NCI-H2171 (cell line): ENCODE results near the gene RBBP7.

Experiments used
- DNase-seq: peaks from one replicate; lab custom pipeline; 2025; lab: John Stamatoyannopoulos, UW

RBBP7 gene

DNA sequence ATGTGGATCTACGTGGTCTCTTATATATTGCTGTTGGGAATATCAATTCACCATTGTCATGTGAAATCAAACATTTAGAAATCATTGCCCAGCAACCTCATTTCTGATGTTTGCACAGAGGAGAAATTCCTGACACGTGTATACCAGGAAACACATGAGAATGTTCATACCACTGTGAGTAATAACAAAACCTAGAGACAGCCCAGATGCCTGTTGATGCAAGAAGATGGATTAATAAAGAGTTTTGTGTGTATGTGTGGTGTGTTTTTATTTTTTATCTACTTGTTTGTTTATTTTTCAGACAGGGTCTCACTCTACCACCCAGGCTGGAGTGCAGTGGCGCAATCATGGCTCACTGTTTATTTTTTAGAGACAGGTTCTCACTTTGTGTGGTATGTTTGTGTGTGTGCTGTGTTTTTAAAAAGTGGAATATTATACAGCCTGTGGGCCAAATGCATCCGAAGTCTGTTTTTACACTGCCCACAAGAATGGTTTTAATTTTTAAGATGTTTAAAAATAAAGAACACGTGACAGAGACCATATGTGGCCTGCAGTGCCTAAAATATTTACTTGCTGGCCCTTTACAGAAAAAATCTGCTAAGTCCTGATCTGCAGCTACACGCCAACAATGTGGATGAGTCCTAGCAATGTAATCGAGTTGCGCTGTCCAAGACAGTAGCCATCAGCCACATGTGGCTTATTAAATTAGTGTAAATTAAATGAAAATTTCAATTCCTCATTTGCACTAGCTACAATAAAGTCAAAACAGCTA lies 44.7 kb downstream of the RBBP7 start:
- no peak for DNase-seq

DNA sequence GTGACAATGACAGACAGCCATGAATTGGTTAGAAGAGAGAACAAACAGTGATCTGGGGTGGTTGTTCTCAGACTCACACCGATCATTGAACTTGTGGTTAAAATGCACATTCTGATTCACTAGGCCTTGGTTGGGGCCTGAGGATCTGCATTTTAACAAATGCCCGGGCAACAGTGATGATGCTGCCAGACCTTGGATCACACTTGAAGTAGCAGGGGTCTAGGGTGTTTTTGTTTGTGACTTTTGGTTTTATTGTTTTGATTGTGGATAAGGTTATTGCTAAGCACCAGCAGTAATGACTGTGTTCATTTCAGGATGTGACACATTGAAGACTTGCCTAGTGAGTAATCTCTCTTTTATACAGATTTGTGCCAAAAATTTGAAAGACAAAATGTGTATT lies 47.4 kb downstream of the RBBP7 start:
- DNase-seq: no peak

DNA sequence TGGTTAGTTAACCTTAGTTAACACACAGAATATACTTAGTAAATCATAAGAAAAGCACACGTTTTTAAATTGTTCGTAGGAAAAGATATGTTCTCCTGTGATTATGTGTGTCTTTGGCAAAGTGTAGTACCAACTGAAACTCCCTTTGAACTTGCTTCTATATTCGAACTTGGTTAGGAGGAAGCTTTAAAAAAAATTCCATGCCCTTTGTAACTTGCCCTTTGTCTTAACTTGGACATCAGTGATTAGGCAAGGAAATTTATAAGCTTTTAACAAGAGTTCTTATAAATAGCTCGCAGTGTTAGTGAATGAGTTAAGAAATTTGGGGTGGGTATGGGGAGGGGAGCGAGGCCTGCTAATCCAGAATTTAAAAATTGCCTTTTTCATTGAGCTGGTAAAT lies 50.5 kb downstream of the RBBP7 start:
- DNase-seq: no peak

DNA sequence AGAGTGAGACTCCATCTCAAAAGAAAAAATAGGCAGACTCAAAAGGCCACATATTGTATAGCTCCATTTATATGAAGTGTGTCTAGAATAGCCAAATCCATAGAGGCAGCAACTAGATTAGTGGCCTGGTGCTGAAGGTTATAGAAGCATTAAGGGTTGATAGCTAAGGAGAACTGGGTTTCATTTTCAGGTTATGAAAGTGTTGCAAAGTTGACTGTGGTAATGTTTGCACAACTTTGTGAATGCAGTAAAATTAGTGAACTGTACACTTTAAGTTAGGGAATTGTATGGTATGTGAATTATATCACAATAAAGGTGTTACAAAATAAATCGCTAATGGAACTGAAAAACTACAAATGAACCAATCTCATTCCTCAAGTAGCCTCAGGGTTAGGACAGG lies 55.6 kb downstream of the RBBP7 start:
- DNase-seq: no peak

DNA sequence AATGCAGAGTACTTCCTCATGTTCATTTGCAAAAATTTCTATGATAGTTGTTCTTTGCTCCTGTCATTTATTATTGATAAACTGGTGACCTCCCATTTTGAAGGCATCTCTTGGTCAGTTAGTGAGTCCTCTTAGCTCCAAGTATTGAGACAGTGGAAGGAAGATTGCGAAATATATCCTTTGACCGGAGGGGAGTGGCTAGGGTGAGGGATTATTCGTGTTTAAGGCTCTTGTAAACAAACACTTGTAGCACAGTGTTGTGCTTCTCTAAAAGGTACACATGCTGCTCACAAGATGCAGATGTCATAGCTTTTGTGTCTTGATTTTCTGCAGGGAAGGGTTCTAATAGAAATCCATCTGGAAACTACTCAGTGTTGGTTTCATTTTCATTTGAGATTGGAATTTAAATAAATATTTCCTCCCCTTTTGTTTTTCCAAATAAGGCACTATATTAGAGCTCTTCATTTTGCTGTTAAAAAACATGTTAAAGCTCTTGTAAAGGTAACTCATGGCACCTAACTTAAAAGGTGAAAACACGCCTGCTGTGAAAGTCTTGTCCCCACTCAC lies 62.1 kb downstream of the RBBP7 start:
- DNase-seq: no peak

DNA sequence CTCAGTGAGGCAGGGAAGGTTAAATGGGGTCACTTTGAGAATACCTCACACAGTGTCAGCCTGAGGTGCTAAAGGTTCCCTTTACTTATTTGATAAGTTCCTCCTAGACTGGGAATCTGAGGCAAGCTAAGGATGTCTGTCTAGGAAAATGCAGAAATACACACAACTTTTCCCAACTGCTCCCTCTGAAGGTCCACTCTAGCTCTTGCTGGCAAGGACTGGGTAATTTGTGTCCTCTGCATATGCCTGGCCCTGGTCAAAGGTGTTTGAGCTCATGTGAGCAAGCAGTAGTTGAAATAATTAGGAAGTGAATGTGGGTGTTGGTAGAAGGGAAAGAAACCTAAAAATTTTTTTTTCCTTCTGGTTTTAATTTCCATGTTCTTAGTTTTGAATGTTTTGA lies 62.6 kb downstream of the RBBP7 start:
- DNase-seq: no peak

DNA sequence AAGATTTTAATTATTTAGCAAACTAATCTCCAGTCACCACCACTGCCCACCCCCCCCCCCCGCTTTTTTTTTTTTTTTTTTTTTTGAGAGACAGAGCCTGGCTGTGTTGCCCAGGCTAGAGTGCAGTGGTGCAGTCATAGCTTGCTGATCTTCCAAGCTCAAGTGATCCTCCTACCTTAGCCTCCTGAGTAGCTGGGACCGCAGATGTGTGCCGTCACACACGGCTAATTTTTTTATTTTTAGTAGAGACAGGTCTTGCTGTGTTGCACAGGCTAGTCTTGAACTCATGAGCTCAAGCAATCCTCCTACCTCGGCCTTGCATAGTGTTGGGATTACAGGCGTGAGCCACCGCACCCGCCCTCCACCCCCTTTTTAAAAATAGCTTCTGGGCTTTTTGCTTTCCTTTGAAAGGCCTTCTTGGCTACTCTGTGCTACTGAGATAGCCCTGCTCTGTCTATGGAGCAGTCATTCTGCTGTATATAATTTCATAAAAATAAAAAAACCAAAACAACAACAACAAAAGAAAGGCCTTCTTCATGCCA lies 65.2 kb downstream of the RBBP7 start:
- DNase-seq: no peak

DNA sequence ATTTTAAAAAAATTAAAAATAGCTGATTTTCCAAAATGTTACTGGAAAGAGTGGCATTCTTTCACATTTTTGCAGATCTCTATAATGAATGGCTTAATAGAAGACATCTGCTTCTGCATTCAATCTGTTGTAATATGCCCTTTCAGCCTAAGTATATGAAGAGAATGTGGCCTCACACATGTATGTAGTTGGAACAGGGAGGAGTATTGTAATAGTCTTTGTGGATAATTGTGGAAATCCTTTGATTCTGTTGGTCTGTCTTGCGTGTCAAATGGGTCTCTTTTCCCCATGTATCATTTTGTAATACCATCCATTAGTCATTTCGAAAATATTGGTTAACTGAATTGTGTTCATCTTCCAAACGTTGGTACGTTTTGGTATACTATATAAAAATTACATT lies 72.3 kb downstream of the RBBP7 start:
- DNase-seq: no peak

DNA sequence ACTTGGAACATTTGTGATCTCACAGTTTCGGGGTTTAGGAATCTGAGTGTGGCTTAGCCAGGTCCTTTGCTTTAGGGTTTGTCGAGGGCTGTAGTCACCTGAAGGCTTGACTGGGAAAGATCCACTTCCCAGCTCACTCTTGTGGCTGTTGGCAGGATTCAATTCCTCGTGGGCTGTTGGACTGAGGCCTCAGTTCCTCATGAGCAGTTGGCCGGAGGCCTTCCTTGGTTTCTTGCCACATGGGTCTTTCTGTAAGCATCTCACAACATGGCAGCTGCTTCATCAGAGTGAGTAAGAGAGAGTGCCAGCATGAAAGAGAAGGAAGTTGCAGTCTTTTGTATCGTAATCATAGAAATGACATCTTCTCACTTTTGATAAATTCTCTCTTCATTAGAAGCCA lies 72.8 kb downstream of the RBBP7 start:
- DNase-seq: no peak

DNA sequence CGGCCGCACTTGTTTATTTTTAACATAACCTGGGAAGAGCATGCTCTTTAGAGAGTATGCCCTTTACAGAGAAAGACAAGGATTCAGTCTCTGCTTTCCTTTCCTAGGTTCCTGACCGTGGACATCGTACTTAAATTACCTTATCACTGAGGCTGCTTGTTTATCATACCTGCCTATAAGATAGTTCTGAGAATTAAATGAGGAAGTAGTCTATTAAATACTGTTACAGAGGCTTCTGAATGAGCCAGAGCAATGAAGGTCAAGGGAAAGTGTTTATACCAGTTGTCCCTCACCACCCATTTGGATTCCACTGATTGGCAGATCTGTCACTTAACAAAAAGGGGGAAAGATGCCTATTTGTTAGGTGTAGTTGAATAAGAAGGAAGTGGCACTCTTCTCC lies 73.9 kb downstream of the RBBP7 start:
- no peak for DNase-seq
